GM12801 (cell line): ENCODE results near the gene CBY2.

ENCODE experiments used
- CTCF ChIP-seq: IDR thresholded peaks from one replicate; pipeline ENCODE4 v1.5.1; 2011; ENCODE audit warnings: control low read depth; ENCODE audit not compliant: insufficient read length; ENCODE audit errors: extremely low read depth

CBY2 gene

DNA sequence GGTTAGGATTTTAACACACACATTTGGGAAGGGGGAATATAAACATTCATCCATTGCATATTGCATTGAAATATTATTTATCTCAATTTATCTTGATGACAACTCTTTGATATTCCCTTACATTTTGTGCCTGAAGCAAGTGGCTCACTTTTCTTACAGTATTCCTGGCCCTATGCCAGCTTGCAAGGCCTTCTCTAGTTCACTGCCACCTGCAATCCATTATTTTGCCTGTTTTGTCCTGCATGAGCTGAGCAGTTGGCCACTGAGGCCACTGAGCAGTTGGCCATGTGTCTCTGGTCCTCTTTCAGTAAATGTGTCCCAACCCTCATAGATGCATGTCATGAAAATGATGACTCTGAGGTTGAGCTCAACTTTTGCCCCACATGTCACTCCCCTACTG, 49.8 kb downstream of the CBY2 start:
- TF ChIP-seq CTCF = no peak

DNA sequence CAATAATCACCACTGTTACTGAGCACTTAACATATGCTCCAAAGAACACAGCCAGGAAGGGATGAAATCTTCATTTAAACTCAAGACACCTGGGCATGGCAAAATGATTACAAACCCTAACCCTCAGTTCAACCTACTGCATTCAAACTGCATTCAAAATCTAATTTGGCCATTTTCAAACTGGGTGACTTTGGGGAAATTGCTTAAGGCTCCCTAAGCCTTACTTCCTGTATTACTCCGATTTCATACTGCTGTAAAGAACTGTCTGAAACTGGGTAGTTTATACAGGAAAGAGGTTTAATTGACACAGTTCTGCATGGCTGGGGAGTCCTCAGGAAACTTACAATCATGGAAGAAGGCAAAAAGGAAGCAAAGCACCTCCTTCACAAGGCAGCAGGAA, 50.4 kb downstream of the CBY2 start:
- TF ChIP-seq CTCF = no peak

- no peak for TF ChIP-seq CTCF
These were observed 61.3 kb downstream of the CBY2 start for GRCh38 chr13:45763419-45763818.
